Measurements from ENCODE around the gene PRKAR1B. TPM values are rescaled to one million over a fixed set of nuclear protein-coding genes. Genes with fewer than 3 reads are reported as not detected.

Gene PRKAR1B
- polyA plus RNA-seq, 1 of the 3 experiments (the other 2 are of a cell fraction) = 63.7 TPM

GRCh38 chr7:683526-684205, 43.4 kb downstream of the PRKAR1B start:
- Histone ChIP-seq H2AFZ (ENCODE audit: low read depth) (no peak overlapping the region), H3K27ac (ENCODE audit: low read depth in 2 of 2, low read length in 1 of 2) (no peak overlapping the region), H3K4me1 (ENCODE audit: control insufficient read depth in 1 of 2, insufficient read depth in 2 of 2, low read depth in 1 of 2, low read length in 1 of 2) (no peaks in the 10 kb centered on the region), H3K4me3 (ENCODE audit: low read depth in 2 of 2, low read length in 1 of 2) (no peak overlapping the region), H3F3A (replicated peaks; ENCODE audit: insufficient read depth) (no peaks in the 10 kb centered on the region), H3K36me3 (replicated peaks in 1 of 2; ENCODE audit: control insufficient read depth in 1 of 2, insufficient read depth in 2 of 2, low read length in 1 of 2) (peaks cover 9 to 11% of the 10 kb centered on the region in 2 experiments), H3K79me2 (ENCODE audit: insufficient read depth) (no peaks in the 10 kb centered on the region), H3K9me3 (peaks cover 19% of the 10 kb centered on the region), H3K27me3 (ENCODE audit: insufficient read depth) (no peaks in the 10 kb centered on the region), H3K9me2 (no peaks in the 10 kb centered on the region), H3K9ac (no peak overlapping the region), H3K4me2 (no peak overlapping the region), H4K20me1 (ENCODE audit: insufficient read depth) (no peaks in the 10 kb centered on the region)
- ChIA-PET CTCF (interaction anchor here (0.8 to 1.6 kb wide), 4 partner anchors 9 to 18 kb away, joined by 3 to 5 read pairs (median 4); no protein-coding TSS in a partner anchor), POLR2A (no interaction called here)
- no peak for DNase-seq
- TF ChIP-seq CHD2 (IDR thresholded peaks at IDR 0.05; ENCODE audit: low read length, partially characterized antibody) (no peak), GABPA (IDR thresholded peaks at IDR 0.05; ENCODE audit: low read depth) (no peak), PBX3 (IDR thresholded peaks at IDR 0.05) (no peak), MEF2A (IDR thresholded peaks at IDR 0.05; ENCODE audit: borderline replicate concordance, low read depth) (no peak), FOXJ3 (CRISPR knock-in tag; IDR thresholded peaks at IDR 0.05) (no peak), JUND (IDR thresholded peaks at IDR 0.05) (no peak), NRF1 (IDR thresholded peaks at IDR 0.05; ENCODE audit: low read depth, low read length) (no peak), ELF1 (IDR thresholded peaks at IDR 0.05) (no peak), REST (IDR thresholded peaks at IDR 0.05; ENCODE audit: low read depth, low read length) (no peak), FOSL2 (IDR thresholded peaks at IDR 0.05; ENCODE audit: borderline replicate concordance, low read depth) (no peak), RAD21 (IDR thresholded peaks at IDR 0.05; ENCODE audit: low read length) (no peak), GATA2 (CRISPR knock-in tag; IDR thresholded peaks at IDR 0.05) (no peak)
- TF ChIP-seq, protein P1, sequence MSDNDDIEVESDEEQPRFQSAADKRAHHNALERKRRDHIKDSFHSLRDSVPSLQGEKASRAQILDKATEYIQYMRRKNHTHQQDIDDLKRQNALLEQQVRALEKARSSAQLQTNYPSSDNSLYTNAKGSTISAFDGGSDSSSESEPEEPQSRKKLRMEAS (IDR thresholded peaks at IDR 0.05; ENCODE audit: low read depth) = no peak
- 94% methylated on average over 19 of the region's 19 CpGs for WGBS (ENCODE audit: low lambda C conversion rate)

GRCh38 chr7:682810-683209, 44.3 kb downstream of the PRKAR1B start:
- Histone ChIP-seq H3F3A (replicated peaks; ENCODE audit: insufficient read depth) (no peaks in the 10 kb centered on the region), H3K79me2 (ENCODE audit: insufficient read depth) (no peaks in the 10 kb centered on the region), H3K4me1 (ENCODE audit: control insufficient read depth in 1 of 2, insufficient read depth in 2 of 2, low read depth in 1 of 2, low read length in 1 of 2) (no peaks in the 10 kb centered on the region), H3K36me3 (replicated peaks in 1 of 2; ENCODE audit: control insufficient read depth in 1 of 2, insufficient read depth in 2 of 2, low read length in 1 of 2) (peaks cover 9 to 15% of the 10 kb centered on the region in 2 experiments), H3K4me3 (ENCODE audit: low read depth in 2 of 2, low read length in 1 of 2) (no peak overlapping the region), H3K9me2 (no peaks in the 10 kb centered on the region), H2AFZ (ENCODE audit: low read depth) (no peak overlapping the region), H3K27me3 (ENCODE audit: insufficient read depth) (no peaks in the 10 kb centered on the region), H3K9ac (no peak overlapping the region), H3K9me3 (peaks cover 16% of the 10 kb centered on the region), H4K20me1 (ENCODE audit: insufficient read depth) (no peaks in the 10 kb centered on the region), H3K4me2 (no peak overlapping the region), H3K27ac (ENCODE audit: low read depth in 2 of 2, low read length in 1 of 2) (no peak overlapping the region)
- POLR2A ChIA-PET = no interaction called here
- DNase-seq = no peak
- WGBS (ENCODE audit: low lambda C conversion rate) = 95% methylated on average over 9 of the region's 11 CpGs
- CTCF ChIA-PET = interaction anchor here (0.8 to 1.0 kb wide), 2 partner anchors 13 to 17 kb away, joined by 3 to 5 read pairs; no protein-coding TSS in a partner anchor
- TF ChIP-seq SMC3 (IDR thresholded peaks at IDR 0.05; ENCODE audit: low read depth, low read length) (no peak), MEF2A (IDR thresholded peaks at IDR 0.05; ENCODE audit: borderline replicate concordance, low read depth) (no peak), RFX5 (IDR thresholded peaks at IDR 0.05; ENCODE audit: low read length) (no peak), FOSL2 (IDR thresholded peaks at IDR 0.05; ENCODE audit: borderline replicate concordance, low read depth) (no peak), TCF12 (IDR thresholded peaks at IDR 0.05) (no peak), TEAD4 (IDR thresholded peaks at IDR 0.05; ENCODE audit: borderline replicate concordance, insufficient read depth) (no peak), EP300 (IDR thresholded peaks at IDR 0.05; ENCODE audit: borderline replicate concordance in 1 of 2, low read depth in 1 of 2, low read length in 1 of 2) (no peak), ELF1 (IDR thresholded peaks at IDR 0.05) (no peak), EZH2phosphoT487 (IDR thresholded peaks at IDR 0.05; ENCODE audit: borderline replicate concordance, low read depth) (no peak)
- TF ChIP-seq, protein P2, sequence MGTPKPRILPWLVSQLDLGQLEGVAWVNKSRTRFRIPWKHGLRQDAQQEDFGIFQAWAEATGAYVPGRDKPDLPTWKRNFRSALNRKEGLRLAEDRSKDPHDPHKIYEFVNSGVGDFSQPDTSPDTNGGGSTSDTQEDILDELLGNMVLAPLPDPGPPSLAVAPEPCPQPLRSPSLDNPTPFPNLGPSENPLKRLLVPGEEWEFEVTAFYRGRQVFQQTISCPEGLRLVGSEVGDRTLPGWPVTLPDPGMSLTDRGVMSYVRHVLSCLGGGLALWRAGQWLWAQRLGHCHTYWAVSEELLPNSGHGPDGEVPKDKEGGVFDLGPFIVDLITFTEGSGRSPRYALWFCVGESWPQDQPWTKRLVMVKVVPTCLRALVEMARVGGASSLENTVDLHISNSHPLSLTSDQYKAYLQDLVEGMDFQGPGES (IDR thresholded peaks at IDR 0.05; ENCODE audit: low read depth, low read length) = no peak
- TF ChIP-seq, protein P1 (IDR thresholded peaks at IDR 0.05; ENCODE audit: low read depth) = no peak
